Activated CD8-positive, alpha-beta memory T cell treated with anti-CD3 and anti-CD28 coated beads for 36 hours (primary cell): ENCODE results near the gene RAD9A. TPM values are rescaled to one million over a fixed set of nuclear protein-coding genes. Genes with fewer than 3 reads are reported as not detected.

ENCODE experiments used
- CTCF ChIA-PET: fragments of 350-600 bp; sonication (Branson Sonifier 250); formaldehyde crosslinking; loops from one replicate; lab custom pipeline; 2021; ENCODE audit warnings: antibody characterized with exemption; lab: Charles Lee
- POLR2A ChIA-PET: fragments of 350-600 bp; sonication (Branson Sonifier 250); formaldehyde crosslinking; loops from one replicate; lab custom pipeline; 2021; ENCODE audit warnings: antibody characterized with exemption; lab: Charles Lee
- total RNA-seq, 2 experiments: library from RNA; stranded (reverse); gene quantifications; one replicate each; pipeline ENCODE4 v1.2.3, GENCODE V29; 2021

The RAD9A gene
- total RNA-seq, 2 experiments from 2014 or later: 35.2 to 37.4 TPM

DNA sequence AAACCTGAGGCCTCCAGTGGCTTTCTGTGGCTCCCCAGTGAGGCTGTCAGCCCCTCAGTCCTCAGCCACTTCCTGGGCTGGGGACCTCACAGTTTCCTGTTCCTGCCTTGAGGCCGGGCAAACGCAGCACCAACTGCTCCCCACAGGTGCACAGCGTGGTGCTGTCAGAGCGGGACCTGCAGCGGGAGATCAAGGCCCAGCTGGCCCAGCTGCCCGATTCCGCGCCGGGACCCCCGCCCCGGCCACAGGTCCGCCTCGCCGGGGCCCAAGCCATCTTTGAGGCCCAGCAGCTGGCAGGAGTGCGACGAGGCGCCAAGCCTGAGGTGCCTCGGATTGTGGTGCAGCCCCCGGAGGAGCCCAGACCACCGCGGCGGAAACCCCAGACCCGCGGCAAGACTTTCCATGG lies 17.5 kb downstream of the RAD9A start:
- ChIA-PET CTCF (interaction anchor here (0.6 to 1.5 kb wide), 3 partner anchors 9 to 255 kb away, joined by 3 to 8 read pairs (median 5); no protein-coding TSS in a partner anchor), POLR2A (interaction anchor here (0.6 to 3.2 kb wide), 6 partner anchors 8 to 93 kb away, joined by 3 to 28 read pairs (median 8); partner anchors contain the start of gene PTPRCAP)

DNA sequence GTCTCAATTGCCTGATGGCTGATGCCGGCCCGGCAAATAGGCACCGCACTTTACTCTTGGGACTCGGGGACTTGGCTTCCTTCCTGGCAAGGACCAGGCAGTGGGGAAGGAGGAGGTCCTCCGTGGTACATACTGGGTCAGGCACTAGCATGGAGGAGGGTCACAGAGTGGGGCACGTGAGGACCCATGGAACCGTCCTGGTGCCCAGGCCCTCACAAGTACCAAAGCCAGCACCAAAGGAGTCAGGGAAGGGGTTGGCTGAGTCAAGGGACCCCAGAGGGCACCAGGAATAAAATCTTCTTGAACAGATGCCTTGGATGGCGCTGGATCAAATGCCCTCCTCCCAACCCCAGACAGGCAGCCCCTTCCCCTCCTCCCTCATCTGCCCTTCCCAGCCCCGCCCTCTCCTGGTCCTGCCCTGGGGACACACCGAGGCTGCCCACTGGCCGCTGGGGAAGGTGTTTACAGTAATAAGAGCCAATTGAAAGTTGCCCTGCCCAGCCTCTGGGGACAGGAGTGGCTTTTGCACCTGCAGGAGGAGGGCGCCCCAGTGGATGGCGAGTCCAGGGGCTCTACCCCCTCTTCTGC lies 18.1 kb downstream of the RAD9A start:
- POLR2A ChIA-PET: interaction anchor here (3.2 kb wide), 1 partner anchor 10 kb away, joined by 28 read pairs; no protein-coding TSS in a partner anchor
- CTCF ChIA-PET: interaction anchor here (1.5 kb wide), 1 partner anchor 9 kb away, joined by 8 read pairs; no protein-coding TSS in a partner anchor

DNA sequence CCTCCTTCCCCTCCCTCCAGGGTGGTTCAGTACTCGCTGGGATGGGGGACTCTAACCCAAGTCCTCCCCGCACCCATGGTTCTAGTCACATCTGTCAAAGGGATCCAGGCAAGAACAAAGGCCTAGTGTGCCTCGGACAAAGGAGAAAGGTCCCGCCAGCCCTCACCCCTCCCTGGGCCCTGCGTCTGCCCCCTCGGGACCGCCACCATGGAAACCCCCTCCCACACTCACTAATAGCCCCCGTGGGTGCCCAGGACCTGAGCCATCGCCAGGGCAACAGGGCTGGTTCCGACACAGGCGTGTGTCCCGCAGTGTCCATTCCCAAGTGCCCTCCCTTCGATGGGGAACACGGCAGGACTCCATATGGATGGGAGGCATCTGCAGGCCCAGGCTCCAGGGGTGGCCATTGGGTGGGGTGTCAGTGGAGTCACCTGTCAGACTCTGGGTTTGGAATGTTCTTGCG lies 18.6 kb downstream of the RAD9A start:
- POLR2A ChIA-PET: no interaction called here
- CTCF ChIA-PET: interaction anchor here (1.4 kb wide), 1 partner anchor 28 kb away, joined by 3 read pairs; no protein-coding TSS in a partner anchor

GRCh38 chr11:67410984-67411784 lies 19.4 kb downstream of the RAD9A start:
- ChIA-PET POLR2A (interaction anchor here (0.6 to 2.0 kb wide), 4 partner anchors 7 to 32 kb away, joined by 5 to 7 read pairs (median 6); partner anchors contain the start of genes CORO1B, PPP1CA and TBC1D10C), CTCF (interaction anchor here (1.1 to 1.7 kb wide), 5 partner anchors 9 to 58 kb away, joined by 3 to 6 read pairs (median 3); partner anchors contain the start of genes PPP1CA and TMEM134)

DNA sequence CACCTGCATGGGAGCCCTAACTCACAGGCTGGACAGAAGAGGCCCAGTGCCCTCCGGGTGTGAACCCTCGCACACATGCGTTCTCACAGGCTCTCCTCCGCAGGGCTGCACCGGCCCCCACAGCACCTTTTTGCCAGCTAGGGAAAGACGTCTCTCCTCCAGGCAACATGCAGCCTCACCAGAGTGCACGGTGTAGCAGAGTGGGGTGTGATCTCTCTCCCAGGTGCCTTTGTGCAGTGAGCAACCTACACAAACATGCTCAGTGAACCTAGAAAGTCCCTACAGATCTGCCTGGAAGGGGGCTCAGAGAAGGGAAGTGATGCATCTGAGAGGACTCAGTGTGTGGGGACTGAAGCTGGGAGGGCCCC lies 20.0 kb downstream of the RAD9A start:
- CTCF ChIA-PET: interaction anchor here (1.1 to 1.7 kb wide), 5 partner anchors 9 to 57 kb away, joined by 3 to 6 read pairs (median 3); partner anchors contain the start of genes PPP1CA and TMEM134
- POLR2A ChIA-PET: interaction anchor here (0.6 to 2.0 kb wide), 4 partner anchors 8 to 32 kb away, joined by 5 to 7 read pairs (median 6); partner anchors contain the start of genes CORO1B, PPP1CA and TBC1D10C

GRCh38 chr11:67412495-67413179 lies 20.9 kb downstream of the RAD9A start:
- ChIA-PET CTCF (interaction anchor here (1.6 to 1.7 kb wide), 6 partner anchors 8 to 71 kb away, joined by 3 to 8 read pairs (median 6); partner anchors contain the start of genes PPP1CA and TBC1D10C), POLR2A (interaction anchor here (0.6 to 2.0 kb wide), 7 partner anchors 8 to 49 kb away, joined by 3 to 6 read pairs (median 5); partner anchors contain the start of genes CORO1B, PPP1CA, PTPRCAP and TBC1D10C)

DNA sequence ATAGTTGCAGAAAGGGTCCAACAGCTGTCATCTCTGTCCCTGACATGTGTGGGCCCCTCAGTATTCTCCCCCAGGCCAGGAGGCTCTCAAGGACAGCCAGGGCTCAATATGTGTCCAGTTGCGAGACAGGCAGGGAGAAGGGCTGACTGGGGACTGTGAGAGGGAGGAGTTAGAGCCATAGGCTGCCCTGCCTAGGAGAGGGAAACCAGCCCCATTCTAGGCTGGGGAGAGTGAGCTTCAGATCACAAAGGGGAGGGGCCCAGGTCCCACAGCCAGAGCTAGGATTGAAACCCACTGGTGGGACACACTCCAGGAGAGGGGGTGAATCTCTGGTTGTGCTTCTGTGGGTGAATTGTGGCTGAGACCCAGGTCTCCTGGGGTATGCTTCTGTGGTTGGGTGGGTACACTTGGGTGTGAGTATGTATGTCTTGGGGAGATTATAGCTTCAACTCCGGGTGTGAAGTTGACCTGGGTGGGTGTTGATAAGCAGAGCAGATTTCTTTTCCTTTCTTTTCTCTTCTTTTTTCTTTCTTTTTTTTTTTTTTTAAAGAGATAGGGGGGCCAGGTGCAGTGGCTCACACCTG lies 21.6 kb downstream of the RAD9A start:
- POLR2A ChIA-PET: interaction anchor here (0.5 to 2.0 kb wide), 6 partner anchors 10 to 962 kb away, joined by 3 to 5 read pairs (median 3); partner anchors contain the start of genes PTPRCAP and TBC1D10C
- CTCF ChIA-PET: interaction anchor here (1.6 to 1.7 kb wide), 3 partner anchors 9 to 71 kb away, joined by 5 to 8 read pairs (median 6); partner anchors contain the start of genes PPP1CA and TBC1D10C

DNA sequence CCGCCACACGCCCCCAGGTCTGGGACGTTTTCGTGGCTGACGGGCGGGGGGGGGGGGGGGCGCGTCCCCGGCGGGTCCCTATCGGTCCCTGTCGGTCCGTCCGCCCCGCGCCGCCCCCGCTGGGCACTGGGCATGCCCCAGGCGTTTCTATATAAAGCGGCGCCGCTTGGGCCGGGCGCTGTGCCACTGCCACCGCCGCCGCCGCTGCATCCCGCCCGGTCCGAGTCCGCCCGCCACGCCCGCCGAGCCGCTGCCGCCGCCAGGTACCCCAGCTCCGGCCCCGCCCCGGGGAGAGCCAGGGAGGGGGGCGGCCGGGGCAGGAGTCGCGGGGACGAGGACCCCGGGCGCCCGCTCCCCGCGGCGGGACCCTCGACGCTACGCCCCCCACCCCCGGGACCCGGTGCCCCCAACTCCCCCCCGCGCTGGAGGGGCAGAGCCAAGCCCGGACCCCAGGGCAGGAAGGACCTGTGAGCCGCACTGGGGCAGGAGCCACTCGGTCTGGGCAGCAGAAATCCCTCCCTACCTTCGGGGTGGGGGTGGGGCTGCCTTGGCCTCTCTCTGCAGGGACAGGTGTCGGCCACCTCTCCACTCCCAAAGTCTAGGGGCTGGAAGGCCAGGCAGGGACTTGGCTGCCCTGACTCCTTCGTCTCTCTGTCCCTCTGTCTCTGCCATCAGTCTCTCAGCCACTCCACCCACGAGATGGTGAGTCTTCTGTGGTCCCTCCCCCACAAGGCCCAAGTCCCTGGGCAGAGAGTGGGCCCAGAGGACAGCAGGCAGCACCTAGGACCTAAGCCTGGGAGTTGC lies 23.9 kb downstream of the RAD9A start, which contains the start of gene CARNS1:
TSS of gene CARNS1 (plus strand) at position 178 of the 804 bp plus-strand sequence. CDS start at position 700, 522 bp downstream.
- POLR2A ChIA-PET: interaction anchor here (3.0 kb wide), 1 partner anchor 8 kb away, joined by 12 read pairs; no protein-coding TSS in a partner anchor
- CTCF ChIA-PET: interaction anchor here (5.6 kb wide), 1 partner anchor 12 kb away, joined by 34 read pairs; the partner anchor contains the start of genes PPP1CA and TBC1D10C

- CTCF ChIA-PET: interaction anchor here (1.0 to 5.6 kb wide), 2 partner anchors 9 to 13 kb away, joined by 3 to 34 read pairs; partner anchors contain the start of genes PPP1CA and TBC1D10C
- POLR2A ChIA-PET: interaction anchor here (1.1 to 5.2 kb wide), 4 partner anchors 9 to 21 kb away, joined by 3 to 39 read pairs (median 8); partner anchors contain the start of genes PTPRCAP and RPS6KB2
These were observed 24.9 kb downstream of the RAD9A start for GRCh38 chr11:67416416-67417335.

GRCh38 chr11:67417425-67417824 lies 25.6 kb downstream of the RAD9A start:
- ChIA-PET POLR2A (interaction anchor here (1.1 to 5.2 kb wide), 4 partner anchors 10 to 20 kb away, joined by 3 to 39 read pairs (median 8); partner anchors contain the start of genes PTPRCAP and RPS6KB2), CTCF (interaction anchor here (1.0 to 5.6 kb wide), 3 partner anchors 8 to 14 kb away, joined by 3 to 34 read pairs (median 8); partner anchors contain the start of genes PPP1CA and TBC1D10C)

DNA sequence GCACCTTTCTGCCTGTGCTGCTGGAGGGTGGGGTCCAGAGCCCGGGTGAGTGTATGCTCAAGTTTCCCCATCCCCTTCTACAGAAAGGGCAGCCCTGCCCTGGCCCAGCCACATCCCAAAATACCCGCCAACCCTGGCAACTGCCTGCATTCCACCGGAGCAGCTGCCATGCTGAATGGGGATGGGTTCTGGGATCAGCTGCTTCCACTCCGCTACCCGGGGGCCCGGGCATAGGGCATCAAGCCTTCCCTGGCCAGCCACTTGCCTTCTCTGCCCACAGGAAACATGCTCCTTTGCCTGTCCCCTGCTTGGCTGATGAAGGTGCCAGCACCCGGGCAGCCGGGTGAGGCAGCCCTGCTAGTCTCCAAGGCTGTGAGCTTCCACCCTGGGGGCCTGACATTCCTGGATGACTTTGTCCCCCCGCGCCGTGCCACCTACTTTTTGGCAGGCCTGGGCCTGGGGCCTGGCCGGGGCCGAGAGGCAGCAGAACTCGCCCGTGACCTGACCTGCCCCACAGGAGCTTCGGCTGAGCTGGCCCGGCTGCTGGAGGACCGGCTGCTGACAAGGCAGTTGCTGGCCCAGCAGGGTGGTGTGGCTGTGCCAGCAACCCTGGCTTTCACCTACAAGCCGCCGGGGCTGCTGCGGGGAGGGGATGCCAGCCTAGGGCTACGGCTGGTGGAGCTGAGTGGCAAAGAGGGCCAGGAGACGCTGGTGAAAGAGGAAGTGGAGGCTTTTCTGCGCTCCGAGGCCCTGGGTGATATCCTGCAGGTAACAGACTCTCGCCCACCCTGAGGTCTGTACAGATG lies 26.9 kb downstream of the RAD9A start:
- CTCF ChIA-PET: interaction anchor here (0.5 to 5.6 kb wide), 6 partner anchors 10 to 145 kb away, joined by 3 to 34 read pairs (median 4); partner anchors contain the start of genes PITPNM1, PPP1CA and TBC1D10C
- POLR2A ChIA-PET: interaction anchor here (0.6 to 5.2 kb wide), 9 partner anchors 7 to 105 kb away, joined by 3 to 39 read pairs (median 7); partner anchors contain the start of genes PTPRCAP and TBC1D10C

GRCh38 chr11:67419325-67420049 lies 27.7 kb downstream of the RAD9A start:
- CTCF ChIA-PET: interaction anchor here (0.5 to 5.6 kb wide), 8 partner anchors 8 to 268 kb away, joined by 3 to 34 read pairs (median 4); partner anchors contain the start of genes PITPNM1, PPP1CA and TBC1D10C

GRCh38 chr11:67420147-67420645 lies 28.4 kb downstream of the RAD9A start:
- POLR2A ChIA-PET: interaction anchor here (0.7 to 5.2 kb wide), 10 partner anchors 8 to 72 kb away, joined by 3 to 39 read pairs (median 8); partner anchors contain the start of genes AIP, PPP1CA, PTPRCAP and RAD9A
- CTCF ChIA-PET: interaction anchor here (0.6 to 5.6 kb wide), 8 partner anchors 8 to 267 kb away, joined by 3 to 34 read pairs (median 4); partner anchors contain the start of genes PITPNM1, PPP1CA, PTPRCAP and TBC1D10C

More at GRCh38 chr11:67419325-67420049, 27.7 kb downstream of the RAD9A start:
- POLR2A ChIA-PET: interaction anchor here (0.7 to 5.2 kb wide), 11 partner anchors 8 to 65 kb away, joined by 3 to 39 read pairs (median 7); partner anchors contain the start of genes AIP, PPP1CA, PTPRCAP and RAD9A
